ENCODE data around the gene PRKAR1B.

PRKAR1B gene

DNA sequence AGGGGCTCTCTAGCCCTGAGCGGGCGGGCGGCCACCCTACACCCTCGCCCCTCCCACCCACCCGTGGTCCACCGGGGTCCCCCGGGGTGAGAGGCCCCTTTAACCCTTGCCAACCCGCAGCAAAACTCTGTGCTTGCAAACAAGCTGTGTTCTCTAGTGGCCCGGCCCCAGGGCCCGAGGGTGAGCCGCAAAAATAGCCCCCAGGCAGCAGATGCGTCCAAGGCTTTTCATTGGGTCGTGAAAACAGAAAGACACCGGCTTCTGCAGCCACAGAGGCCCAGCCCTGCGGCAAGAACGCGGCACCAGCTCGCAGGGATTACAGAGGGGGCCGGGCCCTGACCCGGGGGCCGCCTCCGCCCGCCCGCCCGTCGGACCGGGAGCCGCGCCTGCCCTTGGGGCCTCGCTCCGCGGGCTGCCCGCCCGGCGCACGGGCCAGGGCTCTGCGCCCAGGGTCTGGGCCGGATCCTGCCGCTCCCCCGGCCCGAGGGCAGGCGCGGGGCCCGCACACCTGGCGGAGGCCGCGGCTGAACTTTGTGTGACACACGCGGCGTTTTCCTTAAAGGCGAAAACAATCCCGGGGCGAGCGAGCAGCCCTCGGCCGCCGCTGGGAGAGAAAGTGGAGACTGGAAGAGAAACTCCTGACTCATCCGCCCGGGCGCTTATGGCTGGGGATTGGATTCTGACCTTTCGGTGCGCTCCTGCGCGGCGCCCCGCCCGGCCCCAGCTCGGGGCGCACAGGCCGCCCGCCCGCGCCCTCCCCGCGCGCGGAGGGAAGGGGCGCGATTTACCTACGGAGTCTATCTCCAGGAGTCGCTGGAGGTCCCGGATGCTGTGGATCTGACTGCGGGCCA lies 210.2 kb downstream of the PRKAR1B start:
- peak; percentile 72 for DNase-seq

GRCh38 chr7:516216-516605 lies 210.9 kb downstream of the PRKAR1B start:
- peak; percentile 47 for DNase-seq

DNA sequence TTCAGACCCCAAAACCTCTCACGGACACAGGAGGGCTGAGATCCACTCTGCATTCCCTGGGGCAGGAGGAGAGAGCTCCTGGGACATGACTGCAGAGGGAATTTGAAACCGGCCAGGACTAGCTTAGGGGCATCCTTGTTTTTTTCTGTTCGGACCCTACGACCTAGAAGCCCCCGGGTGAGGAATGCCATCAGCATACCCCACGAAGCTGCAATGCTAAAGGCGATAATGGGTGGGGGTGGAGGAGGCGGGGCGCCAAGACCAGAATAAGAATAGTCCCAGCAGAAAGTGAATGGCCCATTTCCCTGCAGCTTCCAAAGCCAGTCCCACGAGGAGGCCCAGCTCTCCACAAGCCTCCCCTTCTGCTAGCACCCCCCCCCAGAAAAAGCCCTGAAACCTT lies 211.5 kb downstream of the PRKAR1B start:
- no peak for DNase-seq

DNA sequence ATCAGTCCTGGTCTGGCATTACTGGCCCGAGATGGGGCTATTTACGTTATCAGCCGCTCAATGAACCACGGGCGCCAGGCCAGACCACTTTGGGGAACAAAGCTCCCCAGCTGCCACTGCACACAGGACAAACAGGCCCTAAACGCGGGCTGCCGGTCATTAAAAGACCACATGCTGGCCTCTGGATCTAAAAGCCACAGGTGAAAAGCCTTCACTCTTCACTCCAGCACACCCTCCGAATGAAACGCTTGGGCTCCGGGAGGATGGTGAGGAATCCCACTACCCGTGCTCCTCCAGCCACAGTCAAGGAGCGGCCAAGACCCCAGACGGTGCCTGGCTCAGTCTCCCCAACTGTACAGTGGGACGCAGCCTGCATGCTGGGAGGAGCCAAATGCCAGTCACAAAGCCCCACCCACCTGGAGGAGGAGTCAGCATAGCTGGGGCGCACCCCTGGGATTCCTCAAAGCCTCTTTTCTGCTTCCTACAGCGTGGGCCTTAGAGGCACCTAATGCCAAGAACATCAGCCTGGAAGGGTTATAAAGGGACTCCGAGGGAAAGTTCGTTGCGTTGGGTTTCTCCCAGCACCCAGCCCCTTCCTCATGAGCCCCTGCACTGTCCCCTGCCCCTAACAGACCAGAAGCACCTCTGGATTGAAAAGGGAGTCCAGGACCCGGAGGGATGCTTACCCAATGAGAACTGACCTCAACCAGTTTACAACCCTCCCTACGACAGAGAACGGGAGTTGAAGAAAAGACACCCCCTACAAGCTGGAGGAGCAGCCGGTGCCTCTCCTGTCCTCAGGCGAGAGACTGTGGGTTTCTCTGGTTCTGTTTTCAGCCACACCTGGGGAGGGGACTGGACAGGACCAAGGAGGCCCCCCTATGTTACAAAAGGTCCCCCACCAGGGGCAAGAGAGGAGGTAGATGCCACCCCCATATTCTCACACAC lies 212.2 kb downstream of the PRKAR1B start:
- peak; percentile 38 for DNase-seq

DNA sequence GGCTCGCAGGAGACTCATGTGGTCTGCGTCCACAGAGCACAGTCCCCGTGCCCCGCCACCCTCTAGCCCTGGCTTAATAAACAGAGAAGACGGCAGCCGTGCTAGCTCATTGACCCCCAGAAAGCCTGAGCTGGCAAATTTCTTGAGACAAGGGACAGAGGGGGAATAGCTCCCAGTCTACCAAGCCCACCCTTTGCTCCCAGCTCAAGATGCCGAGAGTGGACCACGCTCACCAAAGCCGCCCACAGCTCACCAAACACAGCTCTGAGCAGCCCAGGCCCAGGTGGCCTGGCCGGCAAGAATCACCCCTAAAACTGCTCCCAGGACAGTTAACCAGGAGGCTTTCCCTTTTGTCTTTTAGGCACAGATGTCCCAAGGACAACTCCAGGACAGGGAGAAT lies 212.8 kb downstream of the PRKAR1B start:
- DNase-seq: no peak

GRCh38 chr7:513521-514166 lies 213.4 kb downstream of the PRKAR1B start:
- peak; percentile 61 for DNase-seq

- DNase-seq: peak; percentile 20
Measured at GRCh38 chr7:512541-513311, 214.4 kb downstream of the PRKAR1B start.

- DNase-seq: no peak
Measured at GRCh38 chr7:512146-512510, 215.0 kb downstream of the PRKAR1B start.

- DNase-seq: no peak
Measured at GRCh38 chr7:511476-512145, 215.5 kb downstream of the PRKAR1B start.

- DNase-seq: no peak
Measured at GRCh38 chr7:510782-511281, 216.2 kb downstream of the PRKAR1B start.

DNA sequence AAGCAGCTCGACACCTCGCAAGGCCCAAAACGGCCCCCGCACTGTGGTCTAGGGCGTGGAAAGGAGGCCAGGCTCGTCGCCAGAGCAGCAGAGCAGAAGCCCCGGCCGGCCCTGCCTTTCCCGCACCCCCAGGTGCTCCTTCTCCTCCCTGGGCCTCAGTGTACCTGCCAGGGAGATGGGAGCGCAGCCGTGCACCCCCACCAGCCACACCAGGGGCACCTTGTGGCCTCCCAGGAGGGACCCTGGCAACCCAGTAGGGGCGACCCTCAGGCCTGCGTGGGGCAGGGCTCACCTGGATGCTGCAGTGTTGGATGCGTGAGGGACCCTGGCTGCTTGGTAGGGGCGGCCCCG lies 217.0 kb downstream of the PRKAR1B start:
- DNase-seq: no peak

DNA sequence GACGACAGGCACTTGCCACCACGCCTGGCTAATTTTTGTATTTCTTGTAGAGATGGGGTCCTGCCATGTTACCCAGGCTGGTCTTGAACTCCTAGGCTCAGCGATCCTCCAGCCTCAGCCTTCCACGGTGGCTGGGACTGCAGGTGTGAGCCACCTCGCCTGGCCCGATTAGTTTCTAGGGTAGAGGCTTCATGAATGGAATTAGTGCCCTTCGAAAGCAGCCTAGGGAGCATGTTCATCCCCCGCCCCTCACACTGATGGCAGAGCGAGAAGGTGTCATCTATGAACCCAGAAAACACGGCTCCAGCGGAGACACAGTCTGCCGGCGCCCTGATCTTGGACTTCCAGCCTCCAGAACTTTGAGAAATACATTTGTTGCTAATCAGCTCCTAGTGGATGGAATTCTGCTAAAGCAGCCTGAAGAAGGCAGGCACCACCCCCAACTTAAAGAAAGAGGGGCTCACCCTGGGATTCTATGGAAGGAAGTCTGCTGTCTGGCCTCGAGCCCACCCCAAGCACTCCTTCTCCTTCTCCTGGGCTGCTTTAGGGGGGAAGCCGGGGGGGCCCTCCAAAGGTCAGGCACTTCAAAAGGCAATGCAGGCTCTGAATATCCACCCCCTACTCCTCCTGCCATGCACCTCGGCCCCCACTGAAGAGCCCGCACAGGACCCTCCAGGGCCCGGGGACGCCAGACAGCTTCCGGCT lies 217.5 kb downstream of the PRKAR1B start:
- DNase-seq: peak; percentile 41

DNA sequence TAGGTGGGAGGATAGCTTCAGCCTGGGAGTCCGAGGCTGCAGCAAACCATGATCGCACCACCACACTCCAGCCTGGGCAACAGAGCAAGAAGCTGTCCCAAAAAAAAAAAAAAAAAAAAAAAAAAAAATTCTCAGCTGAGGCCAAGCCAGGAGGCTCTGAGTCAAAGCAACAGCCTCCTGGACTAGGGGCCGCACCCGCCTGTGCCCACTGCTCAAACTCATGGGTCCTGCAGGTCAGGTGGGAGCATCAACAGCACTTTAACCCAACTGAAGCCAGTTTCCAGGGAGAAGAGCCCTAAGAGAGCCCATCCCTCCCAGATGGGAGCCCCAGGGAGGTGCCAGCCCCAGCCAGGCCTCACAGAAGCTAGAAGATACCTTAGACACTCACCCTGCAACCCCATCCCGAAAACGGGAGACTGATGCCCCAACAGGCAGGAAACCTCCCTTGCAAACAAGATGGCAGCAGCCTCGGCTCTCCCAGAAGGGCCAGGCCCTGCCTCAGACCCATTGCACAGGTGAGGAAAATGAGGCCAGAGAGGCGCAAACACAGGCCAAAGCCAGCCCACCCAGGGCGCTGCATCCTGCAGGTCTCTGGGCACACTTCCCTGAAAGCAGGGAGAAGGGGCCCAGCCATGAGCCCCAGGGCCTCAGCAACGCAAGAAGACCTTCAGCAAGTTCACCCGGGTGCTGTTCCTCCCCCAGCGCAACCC lies 218.5 kb downstream of the PRKAR1B start:
- DNase-seq: no peak

- no peak for DNase-seq
Measured at GRCh38 chr7:507623-508300, 219.3 kb downstream of the PRKAR1B start.

DNA sequence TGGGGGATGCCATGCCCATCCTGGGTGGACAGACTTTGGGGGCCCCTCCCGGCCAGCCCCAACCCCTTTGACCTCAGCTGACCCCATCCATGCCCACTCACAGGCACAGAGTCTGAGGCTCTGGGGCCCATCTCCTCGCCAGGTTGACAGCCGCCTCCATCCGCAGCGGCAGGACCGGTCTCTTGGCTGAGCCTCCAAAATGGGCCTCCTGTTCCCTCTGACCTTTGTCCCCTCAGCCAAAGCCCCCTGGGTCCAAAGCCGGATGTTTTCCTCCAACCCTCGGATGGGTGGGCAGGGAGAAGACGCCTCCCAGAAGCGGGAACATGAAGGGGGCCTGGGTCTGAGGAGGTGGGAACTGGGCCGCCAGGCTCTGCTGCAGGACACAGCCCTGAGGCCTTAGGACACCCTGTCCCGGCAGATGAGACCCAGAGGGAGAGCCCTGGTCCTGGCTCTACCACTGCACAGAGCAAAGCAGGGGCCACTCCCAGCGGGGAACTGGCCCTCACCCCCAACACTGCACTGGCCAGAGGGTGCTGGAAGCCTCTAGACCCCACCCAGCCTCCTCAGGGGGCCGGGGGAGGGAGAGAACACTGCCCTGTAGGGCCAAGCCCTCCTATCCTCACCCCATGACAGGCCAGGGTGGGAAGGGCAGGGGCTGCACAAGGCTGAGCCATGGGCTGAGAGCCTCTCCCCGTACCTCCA lies 220.0 kb downstream of the PRKAR1B start:
- no peak for DNase-seq

DNA sequence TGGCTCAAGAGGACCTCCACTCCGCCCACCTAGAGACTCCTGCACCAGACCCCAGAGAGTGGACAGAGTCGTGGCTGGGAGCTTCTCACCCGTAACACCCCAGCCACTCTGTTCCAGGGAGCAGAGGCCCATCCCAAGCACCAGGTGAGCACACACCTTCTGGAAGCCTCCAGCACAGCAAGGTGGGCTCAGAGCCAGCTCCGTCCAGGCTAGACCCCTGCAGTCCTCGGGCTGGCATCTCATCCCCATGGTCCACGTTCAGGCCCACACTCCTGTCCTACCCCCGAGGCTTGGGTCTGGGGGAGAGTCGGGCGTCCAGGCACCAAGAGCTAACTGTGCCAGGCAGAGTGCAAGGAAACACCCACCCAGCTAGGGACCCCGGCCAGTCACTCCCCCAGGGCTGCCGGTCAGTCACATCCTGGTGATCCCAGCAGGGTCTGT lies 220.7 kb downstream of the PRKAR1B start:
- no peak for DNase-seq

DNA sequence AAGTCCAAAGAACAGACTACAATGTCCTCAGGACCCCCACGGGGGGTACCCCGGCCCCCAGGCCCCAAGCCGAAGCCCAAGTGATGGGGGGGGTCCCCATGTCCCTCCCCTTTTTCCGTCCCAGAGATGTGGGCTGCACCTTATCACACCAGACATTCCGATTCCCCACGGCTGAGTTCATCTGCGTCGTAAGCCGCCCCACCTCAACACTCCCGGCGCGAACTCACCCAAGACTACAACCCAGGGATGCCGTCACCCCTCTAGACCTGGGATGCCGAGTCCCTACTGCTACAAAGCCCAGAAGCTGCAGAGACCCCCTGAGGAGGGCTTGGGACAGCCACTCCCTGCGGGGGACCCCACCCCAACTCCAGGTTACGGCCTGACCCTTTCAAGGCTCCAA lies 221.9 kb downstream of the PRKAR1B start:
- DNase-seq: no peak

DNA sequence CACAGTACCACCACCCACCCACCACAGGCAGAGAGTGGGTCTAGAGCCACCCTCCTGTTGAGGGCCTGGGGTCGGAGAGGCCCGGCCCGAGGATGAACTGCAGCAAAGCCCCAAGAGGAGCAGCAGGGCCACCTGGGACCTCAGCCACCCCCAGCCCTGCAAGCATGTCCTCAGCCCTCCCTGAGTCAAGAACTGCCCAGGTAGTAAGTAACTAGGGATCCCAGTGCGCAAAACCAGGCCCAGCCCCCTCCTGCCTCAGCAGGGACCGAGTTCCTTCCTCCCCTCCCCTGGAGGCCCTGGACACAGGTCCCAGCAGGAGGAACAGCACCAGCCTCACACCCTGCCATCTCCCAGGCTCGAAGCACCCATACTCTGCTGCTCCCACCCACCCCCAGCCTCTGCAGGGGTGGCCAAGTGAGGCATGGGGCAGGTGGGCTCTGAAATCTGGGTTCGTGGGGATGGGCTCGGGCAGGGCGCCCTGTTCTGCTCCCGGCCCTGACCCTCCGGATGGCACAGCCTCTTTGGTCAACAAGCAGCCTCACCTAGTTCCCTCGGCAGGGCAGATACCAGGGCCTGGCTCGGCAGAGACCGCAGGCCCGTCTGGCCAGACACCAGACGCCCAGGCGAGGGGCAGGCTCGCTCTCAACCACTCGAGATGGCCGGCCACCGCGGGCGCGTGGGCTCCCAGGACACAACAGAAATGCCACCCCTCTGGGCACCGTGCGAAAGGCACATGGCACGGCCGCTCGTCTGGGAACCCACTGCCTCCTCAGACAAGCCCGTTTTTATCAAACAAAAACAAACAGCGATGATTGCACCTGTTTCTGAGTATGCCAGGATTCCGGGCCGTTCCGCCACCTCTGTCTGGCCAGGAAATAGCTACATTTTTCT lies 222.6 kb downstream of the PRKAR1B start:
- DNase-seq: no peak

Measured in fibroblast of upper back skin (primary cell).